ENCODE results near the gene KRTAP4-16. TPM values are rescaled to one million over a fixed set of nuclear protein-coding genes. Genes with fewer than 3 reads are reported as not detected.
"Not testable (repeated sequence)": the region's sequence is repeated elsewhere in the genome, so short reads cannot be mapped to it uniquely, and the experiment has no call there.

KRTAP4-16 gene
- total and polyA plus RNA-seq, 2 of the 8 experiments (the other 6 are each of a cell fraction or from before 2014, with no cell fraction given) = not detected

DNA sequence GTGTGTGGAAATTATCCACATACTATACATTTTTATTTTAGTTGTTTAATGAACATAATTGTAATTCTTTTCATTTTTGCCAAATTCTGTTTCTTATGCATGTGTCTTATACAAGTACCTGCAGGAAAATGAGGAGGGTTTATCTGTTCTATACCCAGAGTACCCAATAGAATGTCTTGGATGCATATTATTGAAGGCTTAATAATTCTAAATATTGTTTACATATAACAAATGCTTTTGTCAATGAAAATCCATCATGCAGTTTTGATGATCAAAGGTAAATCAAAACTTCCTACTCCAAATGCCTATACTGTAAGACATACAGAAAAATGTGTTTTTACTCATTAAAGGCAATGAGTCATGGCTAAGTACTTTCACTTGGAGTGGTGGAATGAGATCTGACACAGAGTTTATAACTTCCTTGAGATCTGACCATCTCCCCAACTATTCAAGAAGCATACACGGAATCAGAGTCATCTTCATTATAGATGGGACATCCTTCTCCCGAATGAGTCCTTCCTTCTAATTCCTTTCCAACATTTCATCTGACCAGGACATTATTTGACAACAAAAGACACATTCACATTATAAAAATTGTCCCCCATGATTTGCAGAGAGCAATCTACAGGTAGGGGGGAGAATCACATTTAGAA lies 2.5 kb upstream of the KRTAP4-16 start:
- H3K56ac ChIP-seq (replicated peaks; ENCODE audit: insufficient read length, low read depth, low read length); H3K36me3 ChIP-seq (ENCODE audit: control insufficient read depth in 2 of 4, insufficient read depth in 4 of 4, low read length in 3 of 4); H3K4ac ChIP-seq (replicated peaks; ENCODE audit: insufficient read length, low read depth, low read length); H3K27ac ChIP-seq (ENCODE audit: low read depth, low read length); H3K79me2 ChIP-seq (ENCODE audit: control insufficient read depth in 1 of 2, insufficient read depth in 2 of 2, low read length in 2 of 2); H2BK5ac ChIP-seq (ENCODE audit: low read depth, low read length); CTCF ChIA-PET (ENCODE audit: partially characterized antibody); DNase-seq (ENCODE audit: low read depth in 1 of 2, low spot score in 2 of 2); H2AK5ac ChIP-seq (ENCODE audit: low read depth, low read length); H4K8ac ChIP-seq (ENCODE audit: extremely low read depth, insufficient read depth, low read length); H4K20me1 ChIP-seq (replicated peaks in 1 of 2; ENCODE audit: control insufficient read depth in 1 of 2, insufficient read depth in 2 of 2, low read length in 2 of 2); H3K27me3 ChIP-seq (replicated peaks in 1 of 4; ENCODE audit: control insufficient read depth in 3 of 4, extremely low read depth in 1 of 4, insufficient read depth in 3 of 4, low read length in 3 of 4); H3K14ac ChIP-seq (ENCODE audit: insufficient read length); H4K5ac ChIP-seq (ENCODE audit: insufficient read length, low read depth, low read length); H3K23me2 ChIP-seq (ENCODE audit: low read depth, low read length); H2AFZ ChIP-seq (ENCODE audit: low read length); H2BK12ac ChIP-seq (ENCODE audit: low read depth, low read length); H2BK20ac ChIP-seq (ENCODE audit: low read length); H3K4me2 ChIP-seq (ENCODE audit: insufficient read depth in 1 of 2, low read depth in 2 of 2, low read length in 2 of 2); H3K9ac ChIP-seq (replicated peaks in 1 of 4; ENCODE audit: extremely low read depth in 1 of 4, low read depth in 3 of 4, low read length in 3 of 4); H3K23ac ChIP-seq (ENCODE audit: insufficient read length); POLR2A ChIA-PET (ENCODE audit: partially characterized antibody); FAIRE-seq; H3K4me3 ChIP-seq (ENCODE audit: extremely low read depth in 1 of 4, insufficient read depth in 2 of 4, low read depth in 3 of 4, low read length in 4 of 4); H3K9me3 ChIP-seq (ENCODE audit: insufficient read depth in 2 of 2, low read depth in 1 of 2, low read length in 1 of 2); H2BK120ac ChIP-seq (replicated peaks; ENCODE audit: low read depth, low read length); H3K4me1 ChIP-seq (replicated peaks in 1 of 4; ENCODE audit: control insufficient read depth in 3 of 4, insufficient read depth in 4 of 4, low read length in 3 of 4); H3K18ac ChIP-seq (ENCODE audit: extremely low read depth, low read length); H2BK15ac ChIP-seq (ENCODE audit: low read length); H3K79me1 ChIP-seq (ENCODE audit: low read depth, low read length); H4K91ac ChIP-seq (replicated peaks; ENCODE audit: insufficient read length, low read length): not testable (repeated sequence)
- WGBS, 2 experiments (ENCODE audit: extremely low coverage in 1 of 2, insufficient coverage in 1 of 2, insufficient read length in 1 of 2, insufficient replicate concordance in 2 of 2, low coverage in 1 of 2, low lambda C conversion rate in 2 of 2, missing lambda C conversion rate in 1 of 2) = 93% methylated on average over 2 of the region's 2 CpGs; no CpG with 5 or more reads in 1 of the 2 experiments
